SK-N-SH (cell line): Measurements from ENCODE around the gene TSC22D2.

Experiments
- FOXJ3 ChIP-seq: sonication (generic); formaldehyde crosslinking; IDR thresholded peaks from 2 replicates; pipeline ENCODE4 v1.5.1; 2020; ENCODE audit warnings: mild to moderate bottlenecking, missing genetic modification reagents
- JUND ChIP-seq: IDR thresholded peaks from 2 replicates; pipeline ENCODE4 v1.4.0; 2012
- POLR2AphosphoS5 ChIP-seq: IDR thresholded peaks from 2 replicates; pipeline ENCODE4 v1.6.1; 2012; ENCODE audit warnings: low read depth, low read length
- TF ChIP-seq, protein P1 (sequence below): fragments of 200-600 bp; sonication (generic); IDR thresholded peaks from 2 replicates; pipeline ENCODE4 v1.6.1; 2017; ENCODE audit warnings: antibody characterized with exemption, mild to moderate bottlenecking, moderate library complexity
- TF ChIP-seq, protein P2 (sequence below): IDR thresholded peaks from 2 replicates; pipeline ENCODE4 v1.6.1; 2012; ENCODE audit warnings: mild to moderate bottlenecking, low read depth, low read length, moderate library complexity

DNA sequence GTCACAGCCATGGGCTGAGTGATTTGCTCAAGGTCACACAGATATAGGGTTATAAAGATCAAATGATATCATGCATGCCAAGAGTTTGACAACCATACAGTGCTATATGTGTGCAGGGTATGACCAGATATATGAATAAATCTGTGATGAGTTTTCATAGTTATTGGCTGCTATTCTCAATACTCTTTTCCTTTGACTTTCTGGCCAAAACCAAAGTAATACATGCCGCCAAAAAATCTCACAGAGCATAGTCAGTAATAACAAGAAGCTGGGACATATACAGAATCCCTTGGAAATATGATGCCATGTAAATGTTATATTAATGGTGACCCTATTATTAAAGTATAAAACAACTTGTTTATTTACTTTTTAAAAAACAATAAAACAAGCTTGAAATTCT lies 11.6 kb upstream of the TSC22D2 start:
- TF ChIP-seq, protein P1, sequence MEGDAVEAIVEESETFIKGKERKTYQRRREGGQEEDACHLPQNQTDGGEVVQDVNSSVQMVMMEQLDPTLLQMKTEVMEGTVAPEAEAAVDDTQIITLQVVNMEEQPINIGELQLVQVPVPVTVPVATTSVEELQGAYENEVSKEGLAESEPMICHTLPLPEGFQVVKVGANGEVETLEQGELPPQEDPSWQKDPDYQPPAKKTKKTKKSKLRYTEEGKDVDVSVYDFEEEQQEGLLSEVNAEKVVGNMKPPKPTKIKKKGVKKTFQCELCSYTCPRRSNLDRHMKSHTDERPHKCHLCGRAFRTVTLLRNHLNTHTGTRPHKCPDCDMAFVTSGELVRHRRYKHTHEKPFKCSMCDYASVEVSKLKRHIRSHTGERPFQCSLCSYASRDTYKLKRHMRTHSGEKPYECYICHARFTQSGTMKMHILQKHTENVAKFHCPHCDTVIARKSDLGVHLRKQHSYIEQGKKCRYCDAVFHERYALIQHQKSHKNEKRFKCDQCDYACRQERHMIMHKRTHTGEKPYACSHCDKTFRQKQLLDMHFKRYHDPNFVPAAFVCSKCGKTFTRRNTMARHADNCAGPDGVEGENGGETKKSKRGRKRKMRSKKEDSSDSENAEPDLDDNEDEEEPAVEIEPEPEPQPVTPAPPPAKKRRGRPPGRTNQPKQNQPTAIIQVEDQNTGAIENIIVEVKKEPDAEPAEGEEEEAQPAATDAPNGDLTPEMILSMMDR, result no peak
- TF ChIP-seq JUND (no peak), POLR2AphosphoS5 (no peak), FOXJ3 (CRISPR knock-in tag) (no peak)
- TF ChIP-seq, protein P2, sequence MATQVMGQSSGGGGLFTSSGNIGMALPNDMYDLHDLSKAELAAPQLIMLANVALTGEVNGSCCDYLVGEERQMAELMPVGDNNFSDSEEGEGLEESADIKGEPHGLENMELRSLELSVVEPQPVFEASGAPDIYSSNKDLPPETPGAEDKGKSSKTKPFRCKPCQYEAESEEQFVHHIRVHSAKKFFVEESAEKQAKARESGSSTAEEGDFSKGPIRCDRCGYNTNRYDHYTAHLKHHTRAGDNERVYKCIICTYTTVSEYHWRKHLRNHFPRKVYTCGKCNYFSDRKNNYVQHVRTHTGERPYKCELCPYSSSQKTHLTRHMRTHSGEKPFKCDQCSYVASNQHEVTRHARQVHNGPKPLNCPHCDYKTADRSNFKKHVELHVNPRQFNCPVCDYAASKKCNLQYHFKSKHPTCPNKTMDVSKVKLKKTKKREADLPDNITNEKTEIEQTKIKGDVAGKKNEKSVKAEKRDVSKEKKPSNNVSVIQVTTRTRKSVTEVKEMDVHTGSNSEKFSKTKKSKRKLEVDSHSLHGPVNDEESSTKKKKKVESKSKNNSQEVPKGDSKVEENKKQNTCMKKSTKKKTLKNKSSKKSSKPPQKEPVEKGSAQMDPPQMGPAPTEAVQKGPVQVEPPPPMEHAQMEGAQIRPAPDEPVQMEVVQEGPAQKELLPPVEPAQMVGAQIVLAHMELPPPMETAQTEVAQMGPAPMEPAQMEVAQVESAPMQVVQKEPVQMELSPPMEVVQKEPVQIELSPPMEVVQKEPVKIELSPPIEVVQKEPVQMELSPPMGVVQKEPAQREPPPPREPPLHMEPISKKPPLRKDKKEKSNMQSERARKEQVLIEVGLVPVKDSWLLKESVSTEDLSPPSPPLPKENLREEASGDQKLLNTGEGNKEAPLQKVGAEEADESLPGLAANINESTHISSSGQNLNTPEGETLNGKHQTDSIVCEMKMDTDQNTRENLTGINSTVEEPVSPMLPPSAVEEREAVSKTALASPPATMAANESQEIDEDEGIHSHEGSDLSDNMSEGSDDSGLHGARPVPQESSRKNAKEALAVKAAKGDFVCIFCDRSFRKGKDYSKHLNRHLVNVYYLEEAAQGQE, result no peak
